Stomach (tissue), 9 donors: ENCODE results near the gene FAM184A. TPM values are rescaled to one million over a fixed set of nuclear protein-coding genes. Genes with fewer than 3 reads are reported as not detected.

Source experiments
- DNase-seq, 2 donors: peaks; one replicate each; pipeline versions ENCODE4 v3.0.0 to v3.0.0-alpha.2; 2013 to 2019
- H3K27ac ChIP-seq, 5 donors: fragments of 200-600 bp in 4 of 5; sonication (generic) in 4 of 5; one replicate each; pipeline ENCODE4 v1.5.1; 2013 to 2019; ENCODE audit warnings: mild to moderate bottlenecking in 1 of 5, moderate library complexity in 1 of 5
- H3K27me3 ChIP-seq, 3 donors: fragments of 200-600 bp; sonication (generic); one replicate each; pipeline ENCODE4 v1.5.1; 2017 to 2019; ENCODE audit warnings: mixed run types in 1 of 3
- H3K36me3 ChIP-seq, 4 donors: fragments of 200-600 bp; sonication (generic); 1 replicate in 3 of 4; 2 replicates in 1 of 4; pipeline ENCODE4 v1.5.1; 2016 to 2019
- H3K4me1 ChIP-seq, 4 donors: fragments of 200-600 bp; sonication (generic); one replicate each; pipeline ENCODE4 v1.5.1; 2016 to 2019
- H3K4me3 ChIP-seq, 4 donors: fragments of 200-600 bp; sonication (generic) in 3 of 4; one replicate each; pipeline ENCODE4 v1.5.1; 2016 to 2019; ENCODE audit warnings: mild to moderate bottlenecking in 1 of 4
- H3K9me3 ChIP-seq, 4 donors: fragments of 200-600 bp; sonication (generic); one replicate each; pipeline ENCODE4 v1.5.1; 2016 to 2019
- EP300 ChIP-seq: sonication (generic); formaldehyde crosslinking; IDR thresholded peaks from one replicate; pipeline ENCODE4 v1.6.1; 2017; ENCODE audit warnings: antibody characterized with exemption
- POLR2A ChIP-seq, 4 donors: fragments of 450-650 bp; IDR thresholded peaks; one replicate each; pipeline ENCODE4 v1.6.1; 2016; ENCODE audit warnings: antibody characterized with exemption in 4 of 4, control low read depth in 2 of 4, mild to moderate bottlenecking in 1 of 4, moderate library complexity in 1 of 4
- POLR2AphosphoS5 ChIP-seq, 3 donors: sonication (generic); formaldehyde crosslinking; IDR thresholded peaks; one replicate each; pipeline ENCODE4 v1.6.1; 2016; ENCODE audit warnings: antibody characterized with exemption in 3 of 3
- WGBS, 5 donors: extraction: QIAGEN DNeasy Blood & Tissue Kit in 3 of 5; methylation state at CpG; one replicate each; pipeline versions ENCODE4 v1.1.5 to v1.1.7; 2013 to 2018; 5-methylcytosine and 5-hydroxymethylcytosine counted together
- intact Hi-C: fragments of 100-400 bp; cut with DNase I; formaldehyde crosslinking; loops from one replicate; pipeline ENCODE4 v1.15.1; 2023; ENCODE audit warnings: low total_unique reads
- polyA plus RNA-seq, 3 donors: library from polyadenylated mRNA; stranded (reverse); fragments of 200-250 nt; gene quantifications; one replicate each; pipeline ENCODE4 v1.2.3, GENCODE V29; 2013
- total RNA-seq, 5 donors: library from RNA; depleted of rRNA; stranded (reverse); fragments of >200 nt; gene quantifications; one replicate each; pipeline versions ENCODE4 v1.1.0 to v1.2.3, GENCODE V29; 2014 to 2016
- TF ChIP-seq, protein P1 (sequence below), 7 experiments: fragments of 450-650 bp in 4 of 7; fragments of 200-600 bp in 3 of 7; sonication (generic) in 3 of 7; IDR thresholded peaks; one replicate each; pipeline ENCODE4 v1.5.1; 2016 to 2019; ENCODE audit warnings: antibody characterized with exemption in 7 of 7, control low read depth in 2 of 7, mild to moderate bottlenecking in 1 of 7
- donor health status: healthy with polysubstance abuse.
- donor health status: Bipolar disorder and iron deficiency.
- donor health status: healthy.

The FAM184A gene
- total and polyA plus RNA-seq, 8 donors: under 0.01 to 8.3 (median 2.6) TPM; not detected in 1

GRCh38 chr6:118965843-118966370 is 112.6 kb downstream of the FAM184A start:
- H3K27ac ChIP-seq: no peak overlapping the region

GRCh38 chr6:118965371-118965770 is 113.1 kb downstream of the FAM184A start:
- intact Hi-C loops: no loop called here
- no peaks in the 10 kb centered on the region for H3K36me3 ChIP-seq
- H3K4me1 ChIP-seq: peaks cover 0 to 4% (median 0%) of the 10 kb centered on the region in 4 donors
- no peaks in the 10 kb centered on the region for H3K9me3 ChIP-seq
- H3K27ac ChIP-seq: no peak overlapping the region
- DNase-seq: peak in 1 of 2 donors; percentile 16
- H3K4me3 ChIP-seq: no peak overlapping the region
- 60 to 70% (median 65%) methylated on average over 3 of the region's 3 CpGs for WGBS, 5 donors
- TF ChIP-seq, protein P1, sequence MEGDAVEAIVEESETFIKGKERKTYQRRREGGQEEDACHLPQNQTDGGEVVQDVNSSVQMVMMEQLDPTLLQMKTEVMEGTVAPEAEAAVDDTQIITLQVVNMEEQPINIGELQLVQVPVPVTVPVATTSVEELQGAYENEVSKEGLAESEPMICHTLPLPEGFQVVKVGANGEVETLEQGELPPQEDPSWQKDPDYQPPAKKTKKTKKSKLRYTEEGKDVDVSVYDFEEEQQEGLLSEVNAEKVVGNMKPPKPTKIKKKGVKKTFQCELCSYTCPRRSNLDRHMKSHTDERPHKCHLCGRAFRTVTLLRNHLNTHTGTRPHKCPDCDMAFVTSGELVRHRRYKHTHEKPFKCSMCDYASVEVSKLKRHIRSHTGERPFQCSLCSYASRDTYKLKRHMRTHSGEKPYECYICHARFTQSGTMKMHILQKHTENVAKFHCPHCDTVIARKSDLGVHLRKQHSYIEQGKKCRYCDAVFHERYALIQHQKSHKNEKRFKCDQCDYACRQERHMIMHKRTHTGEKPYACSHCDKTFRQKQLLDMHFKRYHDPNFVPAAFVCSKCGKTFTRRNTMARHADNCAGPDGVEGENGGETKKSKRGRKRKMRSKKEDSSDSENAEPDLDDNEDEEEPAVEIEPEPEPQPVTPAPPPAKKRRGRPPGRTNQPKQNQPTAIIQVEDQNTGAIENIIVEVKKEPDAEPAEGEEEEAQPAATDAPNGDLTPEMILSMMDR (IDR thresholded peaks at IDR 0.05): no peak
- TF ChIP-seq EP300 (no peak), POLR2A (IDR thresholded peaks at IDR 0.05) (no peak), POLR2AphosphoS5 (IDR thresholded peaks at IDR 0.05) (no peak)
- no peaks in the 10 kb centered on the region for H3K27me3 ChIP-seq

More at GRCh38 chr6:118965843-118966370, 112.6 kb downstream of the FAM184A start:
- no peaks in the 10 kb centered on the region for H3K27me3 ChIP-seq
- DNase-seq: no peak
- TF ChIP-seq POLR2AphosphoS5 (IDR thresholded peaks at IDR 0.05) (no peak), POLR2A (IDR thresholded peaks at IDR 0.05) (no peak)
- no peaks in the 10 kb centered on the region for H3K9me3 ChIP-seq
- H3K4me1 ChIP-seq: no peaks in the 10 kb centered on the region
- H3K4me3 ChIP-seq: no peak overlapping the region
- WGBS, 5 donors: 40 to 55% (median 45%) methylated on average over 2 of the region's 2 CpGs
- intact Hi-C loops: no loop called here
- H3K36me3 ChIP-seq: no peaks in the 10 kb centered on the region

DNA sequence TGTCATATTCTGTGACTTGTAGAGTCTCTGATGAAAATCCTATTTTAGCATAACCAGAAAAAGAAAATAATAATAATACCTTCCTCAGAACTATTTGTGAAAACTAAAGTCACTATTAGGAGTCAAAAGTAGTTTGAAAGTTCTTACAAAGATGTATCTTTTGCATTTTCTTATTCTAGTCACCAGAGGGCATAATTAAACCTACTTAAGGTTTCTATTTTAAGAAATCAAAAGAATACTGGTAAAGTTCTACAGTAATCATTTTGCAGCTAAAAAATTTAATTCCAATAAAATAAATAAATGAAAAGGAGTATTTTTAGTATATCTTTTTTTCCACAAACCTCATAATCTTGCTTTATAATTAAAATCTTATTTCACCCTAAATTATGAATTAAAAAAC is 115.5 kb downstream of the FAM184A start:
- Histone ChIP-seq H3K4me3 (no peak overlapping the region), H3K27me3 (no peaks in the 10 kb centered on the region), H3K27ac (no peak overlapping the region), H3K9me3 (no peaks in the 10 kb centered on the region), H3K36me3 (no peaks in the 10 kb centered on the region), H3K4me1 (peaks cover 0 to 10% (median 0%) of the 10 kb centered on the region in 4 donors)
- DNase-seq: no peak
- TF ChIP-seq POLR2A (IDR thresholded peaks at IDR 0.05) (no peak), EP300 (no peak)
- TF ChIP-seq, protein P1 (IDR thresholded peaks at IDR 0.05): peak in 2 of 7 experiments; percentile 12 to 14
- intact Hi-C loops: no loop called here

DNA sequence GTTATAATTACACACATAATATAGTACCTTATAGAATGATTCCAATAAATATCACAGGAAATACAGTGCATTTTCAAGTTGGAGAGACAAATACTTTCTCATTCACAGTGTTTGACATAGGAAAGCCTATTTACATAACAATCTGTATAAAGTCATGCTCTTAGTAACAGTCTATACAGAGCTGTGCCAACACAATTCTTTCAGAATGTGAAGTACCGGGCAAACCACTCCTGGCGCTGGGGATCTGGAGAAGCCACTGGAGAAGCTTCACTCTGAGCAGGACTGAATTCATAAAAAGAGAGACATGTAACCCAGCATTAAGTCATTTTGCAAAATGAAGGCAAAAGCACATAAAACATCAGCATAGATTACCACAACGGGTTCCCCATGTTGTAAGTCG is 118.6 kb downstream of the FAM184A start:
- 42 to 68% (median 53%) methylated on average over 4 of the region's 4 CpGs for WGBS, 5 donors
- H3K27me3 ChIP-seq: no peaks in the 10 kb centered on the region
- no peaks in the 10 kb centered on the region for H3K36me3 ChIP-seq
- no peak for TF ChIP-seq EP300
- TF ChIP-seq POLR2AphosphoS5 (IDR thresholded peaks at IDR 0.05): no peak
- TF ChIP-seq, protein P1 (IDR thresholded peaks at IDR 0.05): no peak
- TF ChIP-seq POLR2A (IDR thresholded peaks at IDR 0.05): no peak
- H3K9me3 ChIP-seq: no peaks in the 10 kb centered on the region
- peaks cover 0 to 10% (median 0%) of the 10 kb centered on the region in 4 donors for H3K4me1 ChIP-seq
- intact Hi-C loops: no loop called here
- H3K4me3 ChIP-seq: no peak overlapping the region
- no peak for DNase-seq
- no peak overlapping the region for H3K27ac ChIP-seq

DNA sequence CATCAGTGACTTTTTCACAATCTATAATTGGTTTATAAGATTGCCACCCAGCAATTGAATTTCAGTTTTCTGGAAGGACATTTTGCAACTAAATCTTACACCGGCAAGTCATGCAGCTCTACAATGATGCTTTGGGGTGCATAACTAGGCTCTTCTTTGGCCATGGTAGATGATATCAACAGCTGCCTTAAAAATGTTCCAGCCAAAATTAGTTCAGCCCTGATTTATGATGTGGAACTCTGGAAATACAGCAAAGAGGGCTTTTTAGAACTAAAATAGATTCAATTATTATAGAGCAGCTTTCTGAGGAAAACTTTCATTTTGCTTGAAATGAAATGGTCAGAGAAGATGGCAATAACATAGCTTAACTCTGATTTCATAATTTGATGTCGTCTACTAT is 125.1 kb downstream of the FAM184A start:
- intact Hi-C loops: no loop called here
- no peak overlapping the region for H3K4me3 ChIP-seq
- WGBS, 5 donors: 56 to 92% (median 83%) methylated on average over 2 of the region's 2 CpGs

More for the DNA sequence above, 125.1 kb downstream of the FAM184A start:
- DNase-seq: no peak
- Histone ChIP-seq H3K4me1 (no peaks in the 10 kb centered on the region), H3K9me3 (no peaks in the 10 kb centered on the region), H3K27me3 (no peaks in the 10 kb centered on the region), H3K36me3 (no peaks in the 10 kb centered on the region), H3K27ac (no peak overlapping the region)
- TF ChIP-seq EP300: no peak
- TF ChIP-seq, protein P1 (IDR thresholded peaks at IDR 0.05): no peak
